Jurkat, Clone E6-1 (cell line): ENCODE results near the gene ABCA7.

ENCODE experiments used
- DNase-seq: peaks from one replicate; pipeline ENCODE4 v3.0.0-alpha.2; 2011; ENCODE audit warnings: low read depth, low spot score
- H3K4me3 ChIP-seq: 2 replicates; pipeline ENCODE4 v1.5.1; 2011; ENCODE audit warnings: mild to moderate bottlenecking, low read length, control low read depth, moderate library complexity

ABCA7 gene

GRCh38 chr19:1002600-1002999, 37.3 kb upstream of the ABCA7 start:
- DNase-seq = no peak

GRCh38 chr19:1003283-1003682, 36.6 kb upstream of the ABCA7 start:
- DNase-seq = no peak
- no peak overlapping the region for H3K4me3 ChIP-seq

More at GRCh38 chr19:1002600-1002999, 37.3 kb upstream of the ABCA7 start:
- no peak overlapping the region for H3K4me3 ChIP-seq

- H3K4me3 ChIP-seq = no peak overlapping the region
- DNase-seq = no peak
Observed at GRCh38 chr19:1004204-1004802, 35.6 kb upstream of the ABCA7 start.

GRCh38 chr19:1004803-1005664, 34.9 kb upstream of the ABCA7 start:
- no peak for DNase-seq
- H3K4me3 ChIP-seq = no peak overlapping the region

GRCh38 chr19:1006711-1007398, 33.1 kb upstream of the ABCA7 start:
- no peak for DNase-seq
- H3K4me3 ChIP-seq = no peak overlapping the region

- no peak overlapping the region for H3K4me3 ChIP-seq
- no peak for DNase-seq
Observed at GRCh38 chr19:1007399-1008251, 32.3 kb upstream of the ABCA7 start.

- H3K4me3 ChIP-seq = no peak overlapping the region
- DNase-seq = no peak
Observed at GRCh38 chr19:1008268-1009040, 31.5 kb upstream of the ABCA7 start.

GRCh38 chr19:1009041-1009980, 30.6 kb upstream of the ABCA7 start:
- no peak overlapping the region for H3K4me3 ChIP-seq
- no peak for DNase-seq

- H3K4me3 ChIP-seq = no peak overlapping the region
- no peak for DNase-seq
Observed at GRCh38 chr19:1009981-1010538, 29.8 kb upstream of the ABCA7 start.

- H3K4me3 ChIP-seq = no peak overlapping the region
- no peak for DNase-seq
Observed at GRCh38 chr19:1010586-1011510, 29.1 kb upstream of the ABCA7 start.

- no peak for DNase-seq
- H3K4me3 ChIP-seq = no peak overlapping the region
Observed at GRCh38 chr19:1011831-1012333, 28.0 kb upstream of the ABCA7 start.

GRCh38 chr19:1012334-1012733, 27.6 kb upstream of the ABCA7 start:
- DNase-seq = no peak

GRCh38 chr19:1013218-1013617, 26.7 kb upstream of the ABCA7 start:
- no peak for DNase-seq
- H3K4me3 ChIP-seq = no peak overlapping the region

More at GRCh38 chr19:1012334-1012733, 27.6 kb upstream of the ABCA7 start:
- H3K4me3 ChIP-seq = no peak overlapping the region

GRCh38 chr19:1014161-1015060, 25.5 kb upstream of the ABCA7 start:
- no peak overlapping the region for H3K4me3 ChIP-seq
- DNase-seq = no peak
